GM21786 (cell line): ENCODE results near the gene PID1.

ENCODE experiments used
- ATAC-seq: cut with Tn5 transposase; IDR thresholded peaks from one replicate; pipeline ENCODE4 v1.9.1; 2021; ENCODE audit not compliant: unreplicated experiment

PID1 gene

DNA sequence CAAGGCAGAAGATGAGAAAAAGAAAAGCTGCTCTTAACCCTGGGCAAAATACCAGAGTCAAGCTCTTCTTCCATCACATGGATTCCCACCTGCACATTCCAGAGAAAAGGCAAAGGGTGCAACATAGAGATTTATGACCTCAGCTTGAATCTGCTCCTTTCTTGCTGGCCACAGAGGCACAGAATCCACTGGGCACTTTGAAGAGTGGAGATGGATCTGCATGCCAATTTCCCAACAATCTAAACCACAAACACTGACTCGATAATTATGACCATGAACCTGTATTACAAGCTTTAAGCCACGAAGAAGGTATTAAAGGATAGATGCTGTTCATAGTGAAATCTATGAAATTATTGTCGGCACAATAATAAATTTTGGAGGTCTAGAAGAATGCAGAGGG, 237.3 kb downstream of the PID1 start:
- ATAC-seq, result no peak

DNA sequence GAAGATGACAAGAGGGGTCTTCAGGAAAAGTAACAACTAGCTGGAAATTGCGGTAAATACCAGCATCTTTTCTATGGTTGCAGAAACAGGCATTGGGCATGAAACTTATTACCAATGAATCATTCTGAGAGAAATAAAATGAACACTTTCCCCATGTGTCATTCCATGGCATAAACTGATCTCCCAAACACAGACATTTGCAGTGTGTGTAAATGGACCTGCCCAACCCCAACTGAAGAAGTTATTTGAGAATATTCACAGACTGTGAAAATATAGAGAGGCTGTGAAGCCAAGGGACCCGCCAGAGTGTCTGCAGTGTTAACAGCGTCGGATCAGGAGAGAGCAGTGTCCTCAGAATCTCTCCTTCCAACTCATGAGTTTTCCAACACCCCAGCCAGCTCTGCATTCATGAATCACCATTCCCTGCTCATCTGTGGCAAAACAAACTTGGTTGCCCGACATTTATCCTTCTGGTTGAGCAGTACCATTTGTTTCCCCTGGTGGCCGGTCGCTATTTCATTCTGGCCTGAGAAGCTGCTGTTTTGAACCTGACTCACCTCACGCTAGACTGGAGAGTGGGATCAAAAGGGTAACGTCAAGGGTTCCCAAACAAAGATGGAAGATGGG, 238.4 kb downstream of the PID1 start:
- ATAC-seq, result no peak

DNA sequence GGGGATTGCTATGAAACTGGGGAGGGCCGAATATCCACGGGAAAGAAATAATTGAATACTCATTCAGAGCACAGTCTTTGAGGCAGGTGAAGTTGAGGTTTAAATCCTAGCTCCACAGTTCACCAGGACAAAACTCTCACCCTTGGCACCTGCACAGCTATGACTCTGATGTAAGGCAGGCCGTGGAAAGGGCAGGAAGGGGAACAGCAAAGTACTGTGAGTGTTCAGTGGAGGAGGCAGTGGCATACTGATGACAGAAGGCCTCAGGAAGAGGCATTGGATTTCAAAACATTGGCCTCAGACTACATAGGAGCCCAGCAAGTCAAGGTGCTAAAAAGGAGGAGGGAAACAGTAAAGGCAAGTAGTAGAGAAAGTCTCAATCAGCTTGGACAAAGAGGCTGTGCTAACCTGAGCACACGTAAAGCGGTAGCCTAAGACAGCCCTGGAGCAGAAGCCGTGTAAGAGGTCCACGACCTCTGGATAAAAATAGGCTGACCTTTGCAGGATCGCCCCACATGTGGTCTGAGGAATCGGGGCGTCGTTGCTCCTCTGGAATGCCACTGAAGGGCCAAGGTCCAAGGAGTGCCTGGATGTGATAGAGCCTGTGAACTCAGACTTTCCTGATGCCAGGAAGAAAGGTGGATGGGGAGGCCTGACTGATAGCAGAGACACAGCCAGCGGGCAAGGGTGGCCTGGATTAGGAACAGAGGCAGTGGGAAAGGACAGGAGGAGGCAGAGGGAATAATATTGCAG, 243.6 kb downstream of the PID1 start:
- ATAC-seq, result no peak

DNA sequence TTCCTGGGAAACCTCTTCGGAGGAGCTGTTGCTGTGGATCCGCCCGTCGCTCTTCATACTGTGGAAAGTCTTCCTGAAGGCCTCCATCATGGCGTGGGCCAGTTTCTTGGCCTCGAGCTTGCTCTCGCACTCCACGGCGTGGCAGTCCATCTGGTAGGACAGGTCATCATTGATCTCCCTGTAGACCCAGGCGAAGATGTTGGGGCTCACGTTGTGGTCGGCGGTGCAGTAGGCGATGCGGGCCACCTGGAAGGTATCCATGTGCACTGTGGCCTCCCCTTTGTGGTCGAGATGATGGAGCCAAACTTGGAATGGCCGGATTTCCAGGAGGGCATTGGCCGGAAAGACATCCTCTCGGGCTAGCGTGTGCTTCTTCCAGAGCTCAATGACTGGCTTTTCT, 245.4 kb downstream of the PID1 start:
- no peak for ATAC-seq

DNA sequence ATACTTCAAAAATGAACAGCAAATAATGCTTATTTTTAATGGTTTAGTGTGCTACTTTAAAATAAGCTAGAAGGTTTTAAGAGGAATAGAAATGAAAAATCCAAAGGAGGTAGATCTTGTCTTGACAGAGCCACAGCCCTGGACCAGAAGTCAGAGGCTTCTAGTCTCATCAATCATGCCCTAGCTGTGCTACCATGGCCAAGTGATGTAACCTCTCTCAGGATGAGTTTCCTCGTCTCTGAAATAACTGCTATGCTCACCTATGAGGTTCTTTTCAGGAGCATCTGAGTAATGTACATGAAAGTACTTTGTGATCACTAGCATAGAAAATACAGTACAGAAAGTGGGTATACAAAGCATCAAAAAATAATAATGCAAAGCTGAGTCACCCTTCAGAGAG, 248.4 kb downstream of the PID1 start:
- no peak for ATAC-seq

DNA sequence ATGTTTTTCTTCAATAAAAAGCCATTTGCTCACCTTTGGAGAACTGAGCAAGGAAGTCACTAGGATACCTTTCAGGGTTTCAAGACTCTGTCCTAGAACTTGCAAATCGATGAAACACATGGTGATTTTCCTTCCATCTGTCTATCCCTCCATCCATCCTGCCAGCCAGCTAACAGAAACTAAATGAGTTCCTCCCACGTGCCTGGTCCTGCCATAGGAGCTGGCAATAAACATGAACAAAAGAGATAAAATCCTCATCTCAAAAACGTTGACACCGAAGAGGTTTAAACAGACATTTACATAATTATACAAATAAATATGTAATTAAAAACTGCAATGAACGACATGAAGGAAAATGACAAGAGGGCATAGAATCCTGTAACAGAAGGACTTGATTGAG, 249.0 kb downstream of the PID1 start:
- no peak for ATAC-seq

DNA sequence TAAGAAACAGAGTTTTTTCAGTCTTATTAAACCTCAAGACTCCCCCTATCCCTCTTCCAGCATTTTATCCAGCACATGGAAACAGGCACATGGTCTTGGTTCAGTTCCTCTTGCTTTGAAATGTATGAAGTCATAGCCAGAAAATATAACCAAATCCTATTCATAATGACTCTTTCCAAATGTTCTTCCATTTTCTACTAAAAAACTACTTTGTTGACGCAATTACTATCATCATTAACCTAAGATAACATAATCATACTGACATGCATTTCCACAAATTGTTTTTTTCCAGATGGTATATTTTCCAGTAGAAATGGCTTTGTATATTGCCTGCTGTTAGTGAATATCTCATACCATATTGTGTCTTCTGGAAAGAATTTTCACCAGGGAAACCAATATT, 261.3 kb downstream of the PID1 start:
- no peak for ATAC-seq

DNA sequence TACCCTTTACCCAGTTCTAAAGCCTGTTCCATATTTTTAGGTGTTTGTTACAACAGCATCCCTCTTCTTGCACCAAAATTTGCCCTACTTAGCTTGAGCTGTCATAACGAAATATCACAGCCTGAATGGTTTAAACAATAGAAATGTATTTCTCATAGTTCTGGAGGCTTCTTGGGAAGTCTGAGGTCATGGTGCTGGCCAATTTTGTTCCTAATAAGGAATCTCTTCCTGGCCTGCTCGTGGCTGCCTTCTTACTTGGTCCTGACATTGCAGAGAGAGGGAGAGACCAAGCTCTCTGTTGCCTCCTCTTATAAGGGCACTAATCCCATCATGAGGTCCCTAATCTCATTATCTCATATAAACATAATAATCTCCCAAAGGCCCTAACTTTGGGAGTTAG, 267.8 kb downstream of the PID1 start:
- no peak for ATAC-seq

DNA sequence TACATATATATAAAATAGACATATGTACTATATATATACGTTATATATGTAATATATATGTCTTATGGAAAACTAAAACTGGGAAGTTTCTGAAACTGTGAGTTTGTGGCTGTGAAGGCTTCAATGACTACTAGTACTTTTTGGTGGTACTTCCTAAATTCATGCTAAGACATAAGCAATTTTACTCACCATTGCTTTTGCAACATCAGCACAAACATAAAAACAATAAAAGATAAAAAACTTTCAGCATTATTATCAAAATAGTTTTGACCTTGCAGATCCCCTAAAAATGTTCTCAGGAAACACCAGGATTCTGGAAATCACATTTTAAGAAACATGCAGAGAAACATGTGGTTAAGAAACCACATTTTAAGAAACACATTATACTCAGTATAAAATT, 269.9 kb downstream of the PID1 start:
- no peak for ATAC-seq

DNA sequence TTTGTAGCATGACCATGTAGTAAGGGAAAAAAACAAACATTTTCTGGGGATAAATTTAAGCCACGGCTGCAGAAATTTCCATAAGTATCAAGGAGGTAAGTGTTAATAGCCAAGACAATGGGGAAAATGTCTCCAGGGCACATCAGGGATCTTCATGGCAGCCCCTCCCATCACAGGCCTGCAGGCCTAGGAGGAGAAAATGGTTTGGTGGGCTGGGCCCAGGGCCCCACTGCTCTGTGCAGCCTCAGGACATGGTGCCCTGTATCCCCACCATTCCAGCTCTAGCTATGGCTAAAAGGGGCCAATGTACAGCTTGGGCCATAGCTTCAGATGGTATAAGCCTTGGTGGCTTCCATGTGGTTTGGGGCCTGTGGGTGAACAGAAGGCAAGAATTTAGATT, 271.8 kb downstream of the PID1 start:
- no peak for ATAC-seq

DNA sequence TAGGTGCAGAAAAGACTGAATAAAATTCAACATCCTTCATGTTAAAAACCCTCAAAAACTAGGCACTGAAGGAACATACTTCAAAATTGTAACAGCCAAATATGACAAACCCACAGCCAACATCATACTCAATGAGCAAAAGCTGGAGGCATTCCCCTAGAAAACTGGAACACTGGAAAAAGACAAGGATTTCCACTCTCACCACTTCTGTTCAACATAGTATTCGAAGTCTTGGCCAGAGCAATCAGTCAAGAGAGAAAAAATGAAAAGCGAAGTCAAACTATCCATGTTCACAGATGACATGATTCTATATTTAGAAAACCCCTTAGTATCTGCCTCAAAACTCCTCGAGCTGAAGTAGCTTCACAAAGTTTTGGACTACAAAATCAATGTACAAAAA, 282.3 kb downstream of the PID1 start:
- ATAC-seq, result no peak

DNA sequence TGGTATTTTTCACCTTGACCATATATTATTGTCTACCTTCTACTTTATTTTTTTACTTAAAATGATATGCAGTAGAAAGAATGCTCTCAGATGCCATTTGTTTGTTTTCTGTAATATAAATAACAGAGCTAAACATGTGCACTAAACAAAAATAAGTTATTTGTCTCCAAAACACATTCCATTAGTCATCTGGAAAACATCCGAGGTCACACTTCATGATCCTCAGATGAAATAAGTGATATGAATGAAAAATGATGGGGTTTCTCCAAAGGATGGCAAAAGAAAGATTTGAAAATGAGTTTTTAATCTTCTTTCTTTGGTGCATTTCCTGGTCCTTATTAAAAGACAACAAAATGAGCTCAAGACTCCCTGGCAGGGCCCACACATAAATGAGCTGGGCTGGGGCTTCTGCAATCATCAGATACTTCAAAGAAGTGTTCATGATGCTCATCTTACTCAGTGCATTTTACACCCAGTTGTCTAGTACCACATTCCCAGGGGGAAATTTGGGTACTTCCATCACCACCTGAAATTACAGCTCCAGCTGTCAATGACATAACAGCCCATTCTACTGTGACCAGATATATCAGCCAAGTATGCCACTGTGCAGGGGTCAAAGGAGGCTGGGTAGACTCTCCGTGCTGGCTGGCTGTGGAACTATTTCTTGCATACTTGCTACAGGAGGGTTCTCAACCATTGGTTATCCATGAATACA, 283.5 kb downstream of the PID1 start:
- ATAC-seq, result no peak

DNA sequence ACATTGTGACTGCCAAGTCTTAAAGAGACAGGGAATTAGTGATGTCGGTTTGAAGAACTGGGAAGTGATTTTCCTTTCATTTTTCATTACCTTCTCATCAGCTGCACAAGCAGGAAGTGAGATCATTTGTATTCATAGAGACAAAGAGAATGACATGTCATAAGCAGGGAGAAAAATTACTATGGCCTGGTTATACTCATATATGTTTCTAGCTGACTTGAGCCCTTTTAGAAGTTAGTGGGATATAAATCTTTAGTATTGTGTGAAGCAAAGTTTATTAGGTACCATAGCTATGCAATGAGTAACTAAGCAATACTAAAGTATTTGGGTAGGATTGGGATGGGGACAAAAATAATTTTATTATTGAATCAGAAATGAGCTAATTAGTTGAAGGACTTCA, 284.1 kb downstream of the PID1 start:
- no peak for ATAC-seq

DNA sequence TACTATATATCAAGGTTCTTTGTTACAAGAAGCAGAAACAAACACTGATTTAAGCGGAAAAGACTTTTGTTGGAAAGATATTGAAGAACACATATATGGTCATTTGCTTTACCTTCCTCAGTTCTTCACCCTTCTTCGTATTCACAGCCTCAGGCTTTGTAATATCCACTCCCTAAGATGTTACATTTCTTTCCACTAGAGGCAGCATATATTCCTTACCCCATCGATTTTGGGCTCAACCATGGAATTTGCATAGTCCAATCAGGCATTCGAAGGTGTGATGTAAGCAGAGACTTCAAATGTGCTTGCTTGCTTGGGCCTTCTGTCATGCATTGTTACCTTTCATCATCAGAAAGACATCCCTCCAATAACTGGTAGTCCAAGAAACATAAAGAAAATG, 287.4 kb downstream of the PID1 start:
- ATAC-seq, result no peak

DNA sequence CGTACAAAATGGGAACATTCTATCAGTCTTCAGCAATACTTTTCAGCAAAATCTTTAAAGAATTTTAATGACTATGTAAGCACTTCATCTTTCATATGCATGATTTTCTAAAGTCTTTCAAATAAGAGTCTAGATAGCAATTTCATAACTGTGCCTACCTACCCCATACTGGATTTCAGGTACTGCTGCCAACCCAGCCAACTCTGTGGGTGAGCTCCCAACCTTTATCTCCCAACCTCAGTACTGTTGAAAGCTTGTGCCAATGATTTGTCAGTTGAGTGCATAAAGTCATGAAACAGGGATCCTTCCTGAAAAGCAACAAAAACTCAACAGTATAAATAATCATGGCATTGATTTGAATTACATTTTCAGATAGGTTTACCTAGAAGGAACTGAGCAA, 296.9 kb downstream of the PID1 start:
- no peak for ATAC-seq
